ENCODE data around the gene VPS13D. TPM values are rescaled to one million over a fixed set of nuclear protein-coding genes. Genes with fewer than 3 reads are reported as not detected.

Gene VPS13D
- total and polyA plus RNA-seq, 10 of the 15 experiments (the other 5 are each of a cell fraction or from before 2014, with no cell fraction given) = 1.4 to 16.9 (median 8.5) TPM

DNA sequence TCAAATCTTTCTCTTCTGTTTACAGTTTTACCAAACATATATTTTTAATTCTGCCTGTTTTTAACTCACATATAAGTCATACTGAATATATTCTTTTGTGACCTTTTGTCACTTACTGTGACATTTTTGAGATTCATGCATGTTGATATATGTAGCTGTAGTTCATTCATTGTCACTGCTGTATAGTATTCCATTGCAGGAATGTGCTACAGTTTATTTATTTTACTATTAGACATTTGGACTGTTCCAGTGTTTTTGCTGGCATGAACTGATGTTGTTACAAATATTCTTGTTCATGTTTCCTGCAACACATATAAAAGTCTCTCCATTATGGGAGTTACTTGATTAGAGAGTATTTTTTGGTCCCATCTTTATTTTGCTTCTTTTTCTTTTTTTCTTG, 213.3 kb downstream of the VPS13D start:
- no peaks in the 10 kb centered on the region for H3K36me3 ChIP-seq (ENCODE audit: control insufficient read depth in 2 of 2, insufficient read depth in 2 of 2, low read length in 1 of 2)
- FAIRE-seq = no peak
- no peak for DNase-seq (ENCODE audit: low read depth, low spot score)
- H3K9ac ChIP-seq (ENCODE audit: control insufficient read depth, insufficient read depth, low read length) = no peak overlapping the region
- intact Hi-C loops (cut with micrococcal nuclease; ENCODE audit: unreplicated experiment) (no loop called here), in situ Hi-C loops (cut with MboI) (no loop called here)
- no peaks in the 10 kb centered on the region for H4K20me1 ChIP-seq (ENCODE audit: control insufficient read depth, insufficient read depth)
- H2AFZ ChIP-seq (ENCODE audit: control insufficient read depth, low read depth, low read length) = no peak overlapping the region
- CTCF ChIA-PET = interaction anchor here (1.5 kb wide), 1 partner anchor 178 kb away, joined by 4 read pairs; no protein-coding TSS in a partner anchor
- no peak overlapping the region for H3K4me3 ChIP-seq
- RAD21 ChIA-PET (ENCODE audit: unreplicated experiment) = no interaction called here
- BruUV-seq (replicated peaks) = no TSS peak
- TF ChIP-seq ASH2L (IDR thresholded peaks at IDR 0.05; ENCODE audit: borderline replicate concordance, low read depth) (no peak), MXI1 (IDR thresholded peaks at IDR 0.05; ENCODE audit: low read depth, low read length) (no peak), CEBPB (IDR thresholded peaks at IDR 0.05; ENCODE audit: borderline replicate concordance in 1 of 2, low read depth in 2 of 2, low read length in 2 of 2) (no peak), NFXL1 (IDR thresholded peaks at IDR 0.05; ENCODE audit: borderline replicate concordance) (no peak), BMI1 (IDR thresholded peaks at IDR 0.05; ENCODE audit: borderline replicate concordance) (no peak), CBX5 (IDR thresholded peaks at IDR 0.05; ENCODE audit: low read depth) (no peak), CREB1 (IDR thresholded peaks at IDR 0.05; ENCODE audit: low read depth) (no peak), TCF7 (IDR thresholded peaks at IDR 0.05; ENCODE audit: borderline replicate concordance) (no peak)
- TF ChIP-seq, protein P1, sequence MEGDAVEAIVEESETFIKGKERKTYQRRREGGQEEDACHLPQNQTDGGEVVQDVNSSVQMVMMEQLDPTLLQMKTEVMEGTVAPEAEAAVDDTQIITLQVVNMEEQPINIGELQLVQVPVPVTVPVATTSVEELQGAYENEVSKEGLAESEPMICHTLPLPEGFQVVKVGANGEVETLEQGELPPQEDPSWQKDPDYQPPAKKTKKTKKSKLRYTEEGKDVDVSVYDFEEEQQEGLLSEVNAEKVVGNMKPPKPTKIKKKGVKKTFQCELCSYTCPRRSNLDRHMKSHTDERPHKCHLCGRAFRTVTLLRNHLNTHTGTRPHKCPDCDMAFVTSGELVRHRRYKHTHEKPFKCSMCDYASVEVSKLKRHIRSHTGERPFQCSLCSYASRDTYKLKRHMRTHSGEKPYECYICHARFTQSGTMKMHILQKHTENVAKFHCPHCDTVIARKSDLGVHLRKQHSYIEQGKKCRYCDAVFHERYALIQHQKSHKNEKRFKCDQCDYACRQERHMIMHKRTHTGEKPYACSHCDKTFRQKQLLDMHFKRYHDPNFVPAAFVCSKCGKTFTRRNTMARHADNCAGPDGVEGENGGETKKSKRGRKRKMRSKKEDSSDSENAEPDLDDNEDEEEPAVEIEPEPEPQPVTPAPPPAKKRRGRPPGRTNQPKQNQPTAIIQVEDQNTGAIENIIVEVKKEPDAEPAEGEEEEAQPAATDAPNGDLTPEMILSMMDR (IDR thresholded peaks at IDR 0.05 in 2 of 3, conservative IDR thresholded peaks at IDR 0.05 in 1 of 3; ENCODE audit: control insufficient read depth in 2 of 3, extremely low read depth in 1 of 3, insufficient read depth in 1 of 3, low read depth in 3 of 3, low read length in 3 of 3) = no peak
- TF ChIP-seq, protein P2, sequence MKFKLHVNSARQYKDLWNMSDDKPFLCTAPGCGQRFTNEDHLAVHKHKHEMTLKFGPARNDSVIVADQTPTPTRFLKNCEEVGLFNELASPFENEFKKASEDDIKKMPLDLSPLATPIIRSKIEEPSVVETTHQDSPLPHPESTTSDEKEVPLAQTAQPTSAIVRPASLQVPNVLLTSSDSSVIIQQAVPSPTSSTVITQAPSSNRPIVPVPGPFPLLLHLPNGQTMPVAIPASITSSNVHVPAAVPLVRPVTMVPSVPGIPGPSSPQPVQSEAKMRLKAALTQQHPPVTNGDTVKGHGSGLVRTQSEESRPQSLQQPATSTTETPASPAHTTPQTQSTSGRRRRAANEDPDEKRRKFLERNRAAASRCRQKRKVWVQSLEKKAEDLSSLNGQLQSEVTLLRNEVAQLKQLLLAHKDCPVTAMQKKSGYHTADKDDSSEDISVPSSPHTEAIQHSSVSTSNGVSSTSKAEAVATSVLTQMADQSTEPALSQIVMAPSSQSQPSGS (IDR thresholded peaks at IDR 0.05; ENCODE audit: low read length) = no peak
- TF ChIP-seq, protein P3, sequence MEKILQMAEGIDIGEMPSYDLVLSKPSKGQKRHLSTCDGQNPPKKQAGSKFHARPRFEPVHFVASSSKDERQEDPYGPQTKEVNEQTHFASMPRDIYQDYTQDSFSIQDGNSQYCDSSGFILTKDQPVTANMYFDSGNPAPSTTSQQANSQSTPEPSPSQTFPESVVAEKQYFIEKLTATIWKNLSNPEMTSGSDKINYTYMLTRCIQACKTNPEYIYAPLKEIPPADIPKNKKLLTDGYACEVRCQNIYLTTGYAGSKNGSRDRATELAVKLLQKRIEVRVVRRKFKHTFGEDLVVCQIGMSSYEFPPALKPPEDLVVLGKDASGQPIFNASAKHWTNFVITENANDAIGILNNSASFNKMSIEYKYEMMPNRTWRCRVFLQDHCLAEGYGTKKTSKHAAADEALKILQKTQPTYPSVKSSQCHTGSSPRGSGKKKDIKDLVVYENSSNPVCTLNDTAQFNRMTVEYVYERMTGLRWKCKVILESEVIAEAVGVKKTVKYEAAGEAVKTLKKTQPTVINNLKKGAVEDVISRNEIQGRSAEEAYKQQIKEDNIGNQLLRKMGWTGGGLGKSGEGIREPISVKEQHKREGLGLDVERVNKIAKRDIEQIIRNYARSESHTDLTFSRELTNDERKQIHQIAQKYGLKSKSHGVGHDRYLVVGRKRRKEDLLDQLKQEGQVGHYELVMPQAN (conservative IDR thresholded peaks at IDR 0.05) = no peak
- no peak overlapping the region for H3K27ac ChIP-seq (ENCODE audit: control insufficient read depth, insufficient read depth)
- no peaks in the 10 kb centered on the region for H3K79me2 ChIP-seq (ENCODE audit: control insufficient read depth, insufficient read depth, low read length)
- SMC1A ChIA-PET (ENCODE audit: uncharacterized antibody, unreplicated experiment) = interaction anchor here (0.9 to 2.6 kb wide), 2 partner anchors 9 to 22 kb away, joined by 3 to 7 read pairs; no protein-coding TSS in a partner anchor
- H3K4me1 ChIP-seq (ENCODE audit: control insufficient read depth, insufficient read depth, low read length) = peaks cover 9% of the 10 kb centered on the region
- H3K27me3 ChIP-seq (replicated peaks in 1 of 2; ENCODE audit: control insufficient read depth in 2 of 2, insufficient read depth in 2 of 2, low read length in 1 of 2) = no peaks in the 10 kb centered on the region; a peak in 1 of 4 replicates
- H3K4me2 ChIP-seq (ENCODE audit: control insufficient read depth, insufficient read depth) = no peak overlapping the region
- ATAC-seq = no peak
- H3K9me3 ChIP-seq (replicated peaks; ENCODE audit: control insufficient read depth, insufficient read depth, low read length) = no peaks in the 10 kb centered on the region; the same call in 2 of the 3 replicates
- POLR2A ChIA-PET = no interaction called here
